Duodenal mucosa (tissue), 2 donors: Measurements from ENCODE around the gene SECISBP2L.
A peak's percentile ranks its signal among the peaks of the same experiment; 100 is the strongest.
"Not testable (repeated sequence)": the region's sequence is repeated elsewhere in the genome, so short reads cannot be mapped to it uniquely, and the experiment has no call there.

ENCODE experiments used
- H3K27ac ChIP-seq: one replicate; pipeline ENCODE4 v1.7.0; 2013; ENCODE audit warnings: low read depth, low read length
- H3K27me3 ChIP-seq, 2 donors: one replicate each; pipeline ENCODE4 v1.7.0; 2013; ENCODE audit warnings: low read length in 2 of 2, control low read depth in 1 of 2; ENCODE audit not compliant: insufficient read depth in 2 of 2, control insufficient read depth in 1 of 2
- H3K36me3 ChIP-seq, 2 donors: one replicate each; pipeline ENCODE4 v1.7.0; 2013; ENCODE audit warnings: low read length in 2 of 2, control low read depth in 1 of 2; ENCODE audit not compliant: insufficient read depth in 2 of 2, control insufficient read depth in 1 of 2
- H3K4me1 ChIP-seq, 2 donors: one replicate each; pipeline ENCODE4 v1.7.0; 2013; ENCODE audit warnings: low read length in 2 of 2, control low read depth in 1 of 2; ENCODE audit not compliant: insufficient read depth in 2 of 2, control insufficient read depth in 1 of 2
- H3K4me3 ChIP-seq, 2 donors: one replicate each; pipeline ENCODE4 v1.7.0; 2013; ENCODE audit warnings: low read length in 2 of 2, low read depth in 1 of 2
- H3K9ac ChIP-seq, 2 donors: one replicate each; pipeline ENCODE4 v1.7.0; 2013; ENCODE audit warnings: low read length in 2 of 2, low read depth in 1 of 2
- H3K9me3 ChIP-seq, 2 donors: one replicate each; pipeline ENCODE4 v1.7.0; 2013; ENCODE audit warnings: low read length in 2 of 2, control low read depth in 1 of 2; ENCODE audit not compliant: control insufficient read depth in 1 of 2

Gene SECISBP2L

GRCh38 chr15:48983300-48983699 lies 62.9 kb downstream of the SECISBP2L start:
- Histone ChIP-seq H3K9ac (no peak overlapping the region), H3K36me3 (no peaks in the 10 kb centered on the region), H3K9me3 (no peaks in the 10 kb centered on the region), H3K27ac (no peak overlapping the region), H3K27me3 (peaks cover 0 to 4% of the 10 kb centered on the region in 2 donors), H3K4me1 (no peaks in the 10 kb centered on the region), H3K4me3 (no peak overlapping the region)

GRCh38 chr15:48981941-48982340 lies 64.3 kb downstream of the SECISBP2L start:
- H3K4me1 ChIP-seq = no peaks in the 10 kb centered on the region
- no peaks in the 10 kb centered on the region for H3K36me3 ChIP-seq
- H3K9ac ChIP-seq = no peak overlapping the region
- no peak overlapping the region for H3K27ac ChIP-seq
- no peak overlapping the region for H3K4me3 ChIP-seq
- H3K9me3 ChIP-seq = no peaks in the 10 kb centered on the region
- peaks cover 0 to 4% of the 10 kb centered on the region in 2 donors for H3K27me3 ChIP-seq

GRCh38 chr15:48978638-48979037 lies 67.6 kb downstream of the SECISBP2L start:
- peaks cover 0 to 5% of the 10 kb centered on the region in 2 donors for H3K4me1 ChIP-seq
- H3K27me3 ChIP-seq = peaks cover 0 to 4% of the 10 kb centered on the region in 2 donors
- no peaks in the 10 kb centered on the region for H3K9me3 ChIP-seq
- H3K9ac ChIP-seq = no peak overlapping the region
- no peaks in the 10 kb centered on the region for H3K36me3 ChIP-seq
- H3K27ac ChIP-seq = no peak overlapping the region
- no peak overlapping the region for H3K4me3 ChIP-seq

- Histone ChIP-seq H3K9ac (peak overlapping the region in 1 of 2 donors; percentile 64), H3K27ac (no peak overlapping the region), H3K4me3 (peak overlapping the region; percentile 63 to 68)
Observed at GRCh38 chr15:48976444-48977088, 69.7 kb downstream of the SECISBP2L start.

GRCh38 chr15:48975472-48976419 lies 70.5 kb downstream of the SECISBP2L start:
- Histone ChIP-seq H3K9me3 (no peaks in the 10 kb centered on the region), H3K27me3 (peaks cover 0 to 2% of the 10 kb centered on the region in 2 donors), H3K9ac (peak overlapping the region in 1 of 2 donors; percentile 64), H3K4me1 (peaks cover 0 to 5% of the 10 kb centered on the region in 2 donors), H3K27ac (no peak overlapping the region), H3K36me3 (no peaks in the 10 kb centered on the region), H3K4me3 (peak overlapping the region; percentile 63 to 68)

More at GRCh38 chr15:48976444-48977088, 69.7 kb downstream of the SECISBP2L start:
- H3K4me1 ChIP-seq = peaks cover 0 to 5% of the 10 kb centered on the region in 2 donors
- no peaks in the 10 kb centered on the region for H3K36me3 ChIP-seq
- peaks cover 0 to 6% of the 10 kb centered on the region in 2 donors for H3K27me3 ChIP-seq
- no peaks in the 10 kb centered on the region for H3K9me3 ChIP-seq

- Histone ChIP-seq H3K27me3 (peaks cover 0 to 3% of the 10 kb centered on the region in 2 donors), H3K4me3 (no peak overlapping the region), H3K9me3 (no peaks in the 10 kb centered on the region), H3K9ac (no peak overlapping the region), H3K27ac (no peak overlapping the region), H3K4me1 (peaks cover 0 to 5% of the 10 kb centered on the region in 2 donors), H3K36me3 (no peaks in the 10 kb centered on the region)
Observed at GRCh38 chr15:48974882-48975281, 71.4 kb downstream of the SECISBP2L start.

GRCh38 chr15:48972750-48973503 lies 73.3 kb downstream of the SECISBP2L start:
- no peaks in the 10 kb centered on the region for H3K9me3 ChIP-seq
- H3K36me3 ChIP-seq = no peaks in the 10 kb centered on the region
- H3K4me3 ChIP-seq = no peak overlapping the region
- H3K4me1 ChIP-seq = peaks cover 0 to 5% of the 10 kb centered on the region in 2 donors
- H3K27ac ChIP-seq = no peak overlapping the region
- H3K9ac ChIP-seq = no peak overlapping the region
- peaks cover 0 to 13% of the 10 kb centered on the region in 2 donors for H3K27me3 ChIP-seq

GRCh38 chr15:48970926-48971325 lies 75.3 kb downstream of the SECISBP2L start:
- H3K9ac ChIP-seq, H3K4me1 ChIP-seq, H3K27ac ChIP-seq, H3K9me3 ChIP-seq, H3K36me3 ChIP-seq, H3K4me3 ChIP-seq: not testable (repeated sequence)
- peaks cover 0 to 16% of the 10 kb centered on the region in 2 donors for H3K27me3 ChIP-seq

- Histone ChIP-seq H3K27me3 (peaks cover 10 to 38% of the 10 kb centered on the region in 2 donors), H3K36me3 (no peaks in the 10 kb centered on the region), H3K27ac (no peak overlapping the region), H3K4me1 (peaks cover 11 to 14% of the 10 kb centered on the region in 2 donors), H3K4me3 (no peak overlapping the region), H3K9ac (no peak overlapping the region), H3K9me3 (no peaks in the 10 kb centered on the region)
Observed at GRCh38 chr15:48968066-48968465, 78.2 kb downstream of the SECISBP2L start.
